WI38 (cell line): ENCODE results near the gene CTBP2.

Experiments
- H3K4me3 ChIP-seq: 2 replicates; pipeline ENCODE4 v1.5.1; 2011; ENCODE audit warnings: low read depth, mild to moderate bottlenecking, control low read depth, low read length
- TF ChIP-seq, protein P1 (sequence below): IDR thresholded peaks from 2 replicates; pipeline ENCODE4 v1.5.1; 2012; ENCODE audit warnings: low read depth, mild to moderate bottlenecking, control low read depth, low read length

The CTBP2 gene

DNA sequence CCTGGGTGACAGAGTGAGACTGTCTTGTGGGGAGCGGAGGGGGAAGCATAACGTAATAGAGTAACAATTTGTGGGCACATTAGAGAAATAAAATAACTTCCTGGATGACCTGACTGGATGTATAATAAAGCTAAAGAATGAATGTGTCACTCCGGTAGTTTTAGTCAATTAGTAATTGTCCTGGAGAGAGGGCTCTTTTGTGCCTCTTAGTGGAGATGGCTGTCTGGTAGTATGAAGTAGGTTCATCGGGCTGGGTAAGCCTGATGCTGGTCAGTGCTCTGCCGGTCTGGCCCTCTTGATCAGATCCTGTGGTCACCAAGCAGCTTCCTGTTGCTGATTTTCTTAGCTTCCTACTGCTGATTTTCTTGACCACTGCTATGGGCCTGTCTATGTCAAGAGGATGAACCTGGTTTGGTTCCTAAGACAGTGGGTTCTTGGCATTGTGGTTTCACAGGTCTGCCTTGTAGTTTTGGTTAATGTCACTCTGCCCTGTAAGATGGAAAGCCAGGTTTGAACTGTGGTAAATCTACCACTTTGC, 184.3 kb downstream of the CTBP2 start:
- TF ChIP-seq, protein P1, sequence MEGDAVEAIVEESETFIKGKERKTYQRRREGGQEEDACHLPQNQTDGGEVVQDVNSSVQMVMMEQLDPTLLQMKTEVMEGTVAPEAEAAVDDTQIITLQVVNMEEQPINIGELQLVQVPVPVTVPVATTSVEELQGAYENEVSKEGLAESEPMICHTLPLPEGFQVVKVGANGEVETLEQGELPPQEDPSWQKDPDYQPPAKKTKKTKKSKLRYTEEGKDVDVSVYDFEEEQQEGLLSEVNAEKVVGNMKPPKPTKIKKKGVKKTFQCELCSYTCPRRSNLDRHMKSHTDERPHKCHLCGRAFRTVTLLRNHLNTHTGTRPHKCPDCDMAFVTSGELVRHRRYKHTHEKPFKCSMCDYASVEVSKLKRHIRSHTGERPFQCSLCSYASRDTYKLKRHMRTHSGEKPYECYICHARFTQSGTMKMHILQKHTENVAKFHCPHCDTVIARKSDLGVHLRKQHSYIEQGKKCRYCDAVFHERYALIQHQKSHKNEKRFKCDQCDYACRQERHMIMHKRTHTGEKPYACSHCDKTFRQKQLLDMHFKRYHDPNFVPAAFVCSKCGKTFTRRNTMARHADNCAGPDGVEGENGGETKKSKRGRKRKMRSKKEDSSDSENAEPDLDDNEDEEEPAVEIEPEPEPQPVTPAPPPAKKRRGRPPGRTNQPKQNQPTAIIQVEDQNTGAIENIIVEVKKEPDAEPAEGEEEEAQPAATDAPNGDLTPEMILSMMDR: no peak
- H3K4me3 ChIP-seq: no peak overlapping the region

DNA sequence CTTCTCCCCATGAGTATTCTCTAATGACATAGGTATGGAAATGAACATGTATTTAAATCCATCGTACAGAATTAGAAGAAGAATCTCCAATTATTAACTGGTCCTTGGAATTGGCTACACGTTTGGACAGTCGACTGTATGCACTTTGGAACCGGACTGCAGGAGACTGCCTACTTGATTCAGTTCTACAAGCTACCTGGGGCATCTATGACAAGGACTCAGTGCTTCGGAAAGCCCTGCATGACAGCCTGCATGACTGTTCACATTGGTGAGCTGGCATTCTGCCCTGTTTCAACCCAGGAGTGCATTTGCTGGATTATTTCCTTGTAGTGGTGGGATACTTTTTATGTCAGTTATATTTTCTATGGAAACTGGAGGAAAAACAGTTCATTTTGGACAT, 186.2 kb downstream of the CTBP2 start:
- no peak overlapping the region for H3K4me3 ChIP-seq
- TF ChIP-seq, protein P1: no peak

DNA sequence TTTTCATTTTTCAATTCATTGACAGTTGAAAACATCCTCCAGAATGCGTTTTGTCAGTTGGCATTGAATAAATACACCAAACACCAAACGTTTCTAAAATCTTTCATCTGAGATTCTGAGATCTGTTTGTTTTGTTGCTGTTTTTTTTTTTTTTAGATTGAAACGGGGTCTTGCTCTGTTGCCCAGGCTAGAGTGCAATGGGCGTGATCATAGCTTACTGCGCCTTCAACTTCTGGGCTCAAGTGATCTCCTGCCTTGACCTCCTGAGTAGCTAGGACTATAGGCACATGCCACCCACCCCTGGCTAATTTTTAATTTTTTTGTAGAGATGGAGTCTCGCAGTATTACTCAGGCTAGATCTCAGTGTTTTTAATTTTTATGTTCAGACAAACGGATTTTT, 187.7 kb downstream of the CTBP2 start:
- no peak overlapping the region for H3K4me3 ChIP-seq
- TF ChIP-seq, protein P1: no peak

DNA sequence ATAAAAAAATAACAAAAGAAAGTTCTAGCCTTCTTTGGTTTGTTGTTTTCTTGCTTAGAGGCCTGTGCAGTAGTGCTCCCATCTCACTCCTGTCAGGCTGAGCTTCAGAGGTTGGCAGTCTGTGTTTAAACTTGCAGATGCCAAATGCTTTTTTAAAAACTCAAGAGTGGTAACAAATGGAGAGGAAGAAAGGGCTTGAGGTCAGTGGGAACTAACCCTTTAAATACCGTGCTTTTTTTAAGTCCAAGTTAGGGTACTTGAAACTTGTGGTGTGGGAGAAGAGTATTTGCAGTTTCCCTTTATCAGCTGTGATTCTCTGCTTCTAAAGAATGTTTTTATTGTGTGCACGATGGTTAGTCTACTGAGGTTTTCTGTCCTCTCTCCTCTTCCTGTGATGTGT, 189.1 kb downstream of the CTBP2 start:
- TF ChIP-seq, protein P1: no peak
- no peak overlapping the region for H3K4me3 ChIP-seq

DNA sequence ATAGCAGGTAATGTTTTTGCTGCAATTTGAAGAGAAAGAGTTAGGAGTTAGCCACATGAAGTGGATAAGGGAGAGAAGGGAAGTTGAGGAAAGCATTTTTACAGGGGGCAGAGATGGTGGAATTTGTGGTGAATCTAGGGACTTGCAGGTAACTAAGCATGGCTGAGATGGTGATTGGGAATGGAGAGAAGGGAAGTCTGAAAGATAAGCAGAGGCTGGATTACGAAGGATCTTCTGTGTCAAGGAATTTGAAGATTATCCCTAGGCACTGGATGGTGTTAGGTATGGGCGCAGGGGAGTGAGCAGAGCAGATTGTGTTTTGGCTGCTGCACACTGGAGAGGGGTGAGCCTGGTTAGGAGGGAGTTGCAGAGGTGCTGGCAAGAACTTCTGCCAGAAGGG, 193.1 kb downstream of the CTBP2 start:
- H3K4me3 ChIP-seq: no peak overlapping the region
- TF ChIP-seq, protein P1: no peak

DNA sequence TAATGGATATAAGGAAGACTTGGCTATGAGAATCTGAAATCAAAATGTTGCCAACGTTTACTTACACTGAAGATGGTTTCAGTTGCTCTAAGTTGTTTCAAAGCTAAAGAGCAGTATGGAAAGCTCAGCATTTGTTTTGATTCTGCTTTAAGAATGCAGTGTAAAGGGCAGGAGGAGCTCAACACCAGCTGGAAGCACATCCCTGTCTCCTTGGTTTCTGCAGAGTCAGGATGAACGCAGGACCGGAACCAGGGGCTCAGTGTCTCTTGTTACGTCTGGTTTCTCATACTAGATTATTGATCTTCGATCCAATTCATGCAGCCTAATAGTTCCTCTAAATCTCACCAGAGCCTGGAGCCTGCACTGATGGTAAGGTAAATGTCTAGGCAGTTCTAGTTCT, 194.4 kb downstream of the CTBP2 start:
- TF ChIP-seq, protein P1: no peak
- no peak overlapping the region for H3K4me3 ChIP-seq

DNA sequence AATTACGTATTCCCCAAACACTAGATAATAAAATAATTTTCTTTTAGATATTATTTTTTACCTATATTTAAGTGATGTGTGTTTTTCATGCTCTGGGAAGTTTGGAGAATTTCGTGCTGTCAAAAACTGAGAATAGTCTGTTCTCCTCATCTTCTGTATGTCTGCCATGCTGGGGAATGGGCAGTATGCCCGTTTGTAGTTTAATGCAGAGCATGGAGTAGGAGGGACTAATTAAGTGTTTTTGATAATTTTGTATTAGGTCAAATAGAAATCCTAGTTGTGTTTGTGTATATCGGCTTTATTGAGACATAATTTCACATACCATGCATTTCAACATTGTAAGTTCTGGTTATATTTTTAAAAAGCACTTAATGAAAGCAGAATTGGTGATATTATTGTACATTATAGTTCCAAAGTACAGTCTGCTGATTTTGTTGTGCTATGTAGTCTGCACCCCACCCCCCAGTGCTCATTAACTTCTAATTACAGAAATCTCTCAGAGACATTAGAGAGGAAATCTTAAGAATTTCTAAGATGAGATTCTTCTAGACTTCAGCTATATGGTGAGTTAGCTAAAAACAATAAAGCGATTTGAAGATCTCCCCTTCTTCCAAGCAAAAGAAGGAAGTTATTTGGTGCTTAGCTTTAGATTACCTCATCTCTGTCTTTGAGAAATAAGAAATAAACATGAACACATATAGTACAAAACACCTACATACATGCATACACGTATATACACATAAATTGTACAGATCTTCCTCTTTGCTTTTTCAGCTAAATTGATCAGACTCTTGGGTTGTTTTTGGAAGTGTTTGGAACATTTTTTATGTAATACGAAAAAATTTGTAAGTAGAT, 196.3 kb downstream of the CTBP2 start:
- no peak overlapping the region for H3K4me3 ChIP-seq
- TF ChIP-seq, protein P1: no peak
